NCI-H510A (cell line): ENCODE results near the gene SPTBN5.
A peak's percentile ranks its signal among the peaks of the same experiment; 100 is the strongest.

Experiments used
- DNase-seq: peaks from one replicate; lab custom pipeline; 2025; lab: John Stamatoyannopoulos, UW

The SPTBN5 gene

DNA sequence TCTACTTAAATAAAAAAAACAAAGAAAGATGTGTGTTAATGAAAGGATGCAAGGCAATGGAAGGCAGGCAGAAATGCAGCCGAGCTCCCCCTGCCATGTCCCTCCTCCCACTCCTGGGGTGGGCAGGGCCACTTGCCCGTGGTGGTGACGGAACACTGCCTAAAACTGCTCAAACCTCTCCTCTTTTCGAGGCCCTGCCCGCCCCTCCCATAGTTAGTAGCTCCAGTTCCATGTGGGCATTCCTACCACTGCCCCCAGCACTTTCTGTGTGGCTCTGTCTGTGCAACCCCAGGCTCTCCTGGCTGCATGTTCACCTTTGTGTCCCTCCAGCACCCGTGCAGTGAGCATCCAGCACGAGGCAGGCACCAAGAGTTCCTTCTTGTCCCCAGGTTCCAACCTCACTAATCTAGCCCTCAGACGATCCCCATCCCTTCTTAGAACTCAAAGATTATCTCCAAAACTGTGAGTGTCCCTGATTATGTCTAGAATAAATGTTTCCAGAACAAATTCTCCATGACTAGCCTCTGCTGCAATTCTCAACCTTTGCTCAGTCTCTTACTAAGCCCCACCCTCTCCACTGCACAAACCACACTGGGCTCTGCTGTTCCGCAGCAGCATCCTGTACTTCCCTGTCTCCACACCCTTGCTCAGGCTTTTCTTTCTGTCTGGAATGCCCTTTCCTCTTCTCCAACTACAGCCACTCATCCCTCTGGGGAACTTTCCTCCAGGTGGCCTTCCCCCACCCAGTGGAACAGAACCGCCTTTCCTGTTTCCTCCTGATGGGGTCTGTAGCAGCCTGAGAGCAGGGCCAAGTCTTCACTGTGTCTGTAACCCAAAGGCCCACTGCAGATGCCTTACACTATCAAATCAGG, 32.6 kb upstream of the SPTBN5 start:
- DNase-seq: no peak

DNA sequence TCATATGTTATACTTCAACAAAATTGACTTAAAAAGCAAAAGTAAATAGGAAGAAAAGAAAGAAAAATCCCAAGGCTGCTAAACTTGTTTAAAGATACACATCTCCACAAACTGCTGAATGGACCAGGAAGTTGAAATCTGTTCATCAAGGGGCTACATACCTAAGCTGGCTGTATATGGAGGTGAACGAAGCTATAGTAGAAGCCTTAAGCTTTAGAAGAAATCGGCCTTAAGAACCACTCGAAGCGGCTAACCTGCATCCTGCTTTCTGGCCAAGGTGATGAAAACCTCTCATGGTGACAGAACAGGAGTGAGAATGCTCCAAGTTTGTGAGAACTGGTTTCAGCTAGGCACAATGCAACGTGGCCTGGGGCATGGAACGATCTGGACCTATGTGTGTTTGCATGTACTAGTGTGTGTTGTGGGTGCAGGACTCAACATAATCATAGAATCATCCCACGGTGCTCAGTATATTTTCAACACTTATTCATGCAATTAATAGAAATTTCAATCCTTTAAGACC, 31.3 kb upstream of the SPTBN5 start:
- DNase-seq: no peak

DNA sequence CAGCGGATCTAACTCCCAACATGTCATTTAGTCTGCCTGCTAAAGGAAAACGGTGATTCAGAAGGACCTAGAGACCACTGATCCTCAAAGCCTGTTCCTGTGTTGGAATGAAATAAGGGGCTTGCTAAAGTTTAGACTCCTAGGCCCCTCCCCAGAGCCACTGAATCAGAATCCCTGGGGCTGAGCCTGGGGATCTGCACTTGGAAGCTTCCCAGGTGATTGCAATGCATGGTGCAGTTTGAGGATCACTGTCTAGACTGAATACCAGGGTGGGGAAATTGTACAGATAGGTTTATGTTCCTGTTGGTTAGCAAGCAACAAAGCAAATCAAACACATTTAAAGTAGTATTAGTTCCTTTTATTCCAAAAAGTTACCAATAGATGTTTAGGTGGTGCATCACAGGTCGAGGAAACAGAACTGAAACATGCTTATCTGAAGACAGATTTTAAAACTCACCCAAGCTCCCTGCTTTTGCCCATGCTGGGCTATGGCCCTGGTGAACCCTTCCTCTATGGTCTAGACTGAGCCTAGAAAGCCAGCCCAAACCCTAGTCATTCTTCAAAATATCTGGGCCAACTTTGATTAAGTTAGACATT, 29.6 kb upstream of the SPTBN5 start:
- no peak for DNase-seq

DNA sequence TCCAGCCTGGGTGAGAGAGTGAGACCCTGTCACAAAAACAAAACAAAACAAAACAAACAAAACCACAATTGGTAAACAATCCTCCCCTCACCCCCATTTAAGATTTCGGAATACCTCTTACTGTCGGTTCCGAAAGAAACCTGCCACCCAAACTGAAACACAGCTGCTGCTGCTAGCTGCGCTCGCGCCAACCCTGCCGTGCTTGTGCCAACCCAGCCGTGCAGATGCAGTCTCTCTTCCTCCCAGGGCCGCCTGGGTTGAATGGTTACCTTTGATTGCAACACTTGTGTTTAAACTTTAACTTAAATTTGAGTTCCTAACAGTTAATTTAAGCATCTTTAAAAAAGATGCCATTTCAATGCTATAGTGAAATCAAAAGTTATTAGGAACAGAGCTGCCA, 28.5 kb upstream of the SPTBN5 start:
- DNase-seq: no peak

DNA sequence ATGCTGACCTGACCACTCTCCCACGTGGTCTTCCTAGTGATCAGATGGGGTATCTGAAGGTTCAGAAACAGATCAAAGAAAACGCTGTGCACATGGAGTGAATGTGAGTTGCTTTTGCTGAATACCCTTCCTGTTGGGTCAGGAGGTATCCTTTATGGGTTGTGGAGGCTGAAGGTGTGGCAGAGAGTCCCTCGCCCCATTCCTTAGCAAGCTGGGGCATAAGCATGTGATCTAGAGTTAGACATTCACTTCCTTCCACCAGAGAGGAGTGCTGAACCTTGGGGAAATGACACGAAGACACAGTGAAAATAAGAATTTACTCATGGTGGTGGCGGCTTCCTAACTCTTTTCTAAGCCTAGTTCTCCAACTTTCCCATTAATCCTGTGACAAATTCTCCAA, 27.8 kb upstream of the SPTBN5 start:
- no peak for DNase-seq

DNA sequence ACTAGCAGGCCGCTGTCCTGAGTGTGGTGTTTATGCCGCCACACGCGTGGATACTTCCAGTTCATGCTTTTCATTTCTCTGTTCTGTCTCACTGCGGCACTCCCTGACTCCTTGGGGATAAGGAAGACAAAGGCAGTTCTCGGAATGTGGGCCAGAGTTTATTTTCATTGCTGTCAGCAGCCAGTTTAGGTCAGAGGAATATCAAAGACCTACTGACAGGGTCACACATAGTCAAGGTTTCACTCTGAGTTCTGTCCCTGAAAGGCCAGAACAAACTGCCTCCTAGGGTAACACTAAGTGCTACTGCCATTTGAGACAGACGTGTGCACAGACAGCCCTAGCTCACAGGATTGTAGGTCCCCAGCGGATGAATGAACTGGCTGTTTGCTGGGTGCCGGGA, 27.3 kb upstream of the SPTBN5 start:
- DNase-seq: no peak

DNA sequence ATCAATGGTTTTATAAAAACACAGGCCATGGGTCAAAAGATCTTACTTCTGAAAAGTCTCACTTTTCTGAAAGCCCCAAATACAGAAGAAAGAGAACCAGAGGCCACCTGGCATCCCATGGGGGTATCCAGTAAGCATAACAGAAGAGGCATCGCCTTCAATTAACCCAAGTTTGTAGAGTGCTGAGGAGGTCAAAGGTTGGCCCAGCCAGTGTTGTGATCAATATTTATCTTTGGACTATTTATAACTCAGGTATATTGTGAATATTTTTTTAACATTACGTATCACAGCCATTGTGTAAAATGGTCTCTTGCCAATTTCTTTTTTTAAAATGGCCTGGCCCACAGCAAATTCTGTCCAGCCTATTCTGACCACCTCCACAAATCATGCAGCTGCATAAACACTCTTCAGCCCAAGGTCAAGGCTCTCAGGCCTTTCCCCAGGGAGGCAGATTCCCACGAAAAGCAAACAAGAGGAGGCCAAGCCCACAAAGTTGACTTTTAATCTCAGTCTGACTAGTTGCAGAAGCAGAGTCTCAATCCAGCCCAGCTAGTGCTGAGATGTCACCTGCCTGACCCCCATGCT, 26.2 kb upstream of the SPTBN5 start:
- DNase-seq: no peak

DNA sequence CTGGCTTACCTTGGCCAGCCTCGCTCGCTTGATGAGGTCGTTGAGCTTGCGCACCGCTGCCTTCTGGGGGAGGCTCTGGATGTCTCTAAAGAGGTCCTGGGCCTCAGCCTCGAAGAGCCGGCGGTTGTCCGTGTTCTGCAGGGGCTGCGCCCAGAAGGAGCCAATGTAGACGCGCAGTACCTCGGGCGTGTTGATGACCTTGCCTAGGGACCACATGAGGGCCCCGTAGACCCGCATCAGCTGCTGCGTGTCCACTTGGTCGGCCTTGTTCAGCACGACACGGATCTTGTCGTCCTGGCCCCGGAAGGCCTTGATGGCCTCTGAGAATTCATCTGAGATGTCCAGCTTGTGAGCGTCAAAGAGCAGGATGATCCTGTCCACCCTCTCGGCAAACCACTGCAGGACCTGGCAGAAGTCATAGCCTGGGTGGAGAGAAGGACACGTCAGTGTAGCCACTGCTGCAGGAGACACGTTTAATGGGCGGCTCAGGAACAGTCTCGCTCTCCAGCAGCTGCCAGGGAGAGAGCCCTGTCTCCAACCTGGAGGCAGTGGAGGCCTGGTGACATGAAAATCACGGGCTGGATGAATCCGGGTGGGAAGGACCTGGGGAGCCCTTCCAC, 25.5 kb upstream of the SPTBN5 start:
- no peak for DNase-seq

DNA sequence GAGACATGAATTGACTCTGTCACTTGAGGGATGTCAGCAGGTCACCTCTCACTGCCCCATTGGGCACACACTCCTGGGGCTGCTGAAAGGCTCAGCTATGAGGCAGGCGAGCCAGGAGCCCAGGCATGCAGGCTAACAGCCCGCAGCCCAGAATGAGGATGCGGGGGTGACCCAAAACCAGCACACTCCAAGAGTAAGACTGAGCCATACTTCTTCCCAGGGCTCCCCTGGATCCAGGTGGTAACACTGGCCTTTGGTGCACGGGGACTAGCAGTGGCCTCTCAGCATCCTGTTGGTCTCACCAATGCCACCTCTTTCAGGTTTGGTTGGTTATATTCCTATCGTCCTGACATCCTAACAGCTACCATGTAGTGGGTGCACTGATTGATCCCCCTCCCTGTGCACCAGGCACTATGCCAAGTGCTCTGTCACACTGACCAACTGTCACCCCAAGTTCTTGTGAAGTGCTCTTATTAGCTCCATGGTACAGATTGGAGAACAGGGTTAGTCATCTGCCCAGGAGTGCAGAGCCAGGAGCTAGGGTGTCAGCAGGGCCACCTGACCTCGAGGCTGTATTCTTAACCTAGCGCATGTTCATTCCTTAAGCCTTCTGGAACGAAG, 24.8 kb upstream of the SPTBN5 start:
- no peak for DNase-seq

DNA sequence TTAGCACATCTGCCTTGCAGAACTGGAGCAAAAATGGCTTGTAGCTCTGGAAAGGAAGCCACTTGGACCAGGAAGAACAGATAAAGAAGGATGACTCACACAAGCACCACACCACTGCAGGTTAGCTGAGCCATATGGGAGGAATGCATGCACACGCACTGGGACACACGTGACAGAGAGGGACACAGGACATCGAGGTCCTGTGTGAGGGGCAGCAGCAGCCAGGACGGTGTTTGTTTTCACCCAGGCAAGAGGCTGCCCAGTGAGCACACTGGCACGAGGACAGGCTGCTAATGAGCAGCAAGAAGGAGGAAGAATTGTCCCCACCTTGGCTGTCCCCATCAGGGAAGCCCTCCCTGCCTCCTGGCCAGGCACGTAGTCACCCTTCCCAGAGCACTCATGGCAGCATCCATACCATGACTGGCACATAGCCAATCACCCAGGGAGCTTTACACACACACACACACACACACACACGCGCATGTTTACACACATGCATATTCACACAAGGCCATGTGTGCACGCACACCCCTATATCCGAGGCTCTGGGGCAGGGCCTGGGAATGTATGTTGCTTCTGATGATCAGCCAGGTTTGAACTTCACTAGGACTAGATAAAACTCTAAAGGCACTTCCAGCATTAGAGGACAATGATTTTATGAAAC, 24.0 kb upstream of the SPTBN5 start:
- no peak for DNase-seq

DNA sequence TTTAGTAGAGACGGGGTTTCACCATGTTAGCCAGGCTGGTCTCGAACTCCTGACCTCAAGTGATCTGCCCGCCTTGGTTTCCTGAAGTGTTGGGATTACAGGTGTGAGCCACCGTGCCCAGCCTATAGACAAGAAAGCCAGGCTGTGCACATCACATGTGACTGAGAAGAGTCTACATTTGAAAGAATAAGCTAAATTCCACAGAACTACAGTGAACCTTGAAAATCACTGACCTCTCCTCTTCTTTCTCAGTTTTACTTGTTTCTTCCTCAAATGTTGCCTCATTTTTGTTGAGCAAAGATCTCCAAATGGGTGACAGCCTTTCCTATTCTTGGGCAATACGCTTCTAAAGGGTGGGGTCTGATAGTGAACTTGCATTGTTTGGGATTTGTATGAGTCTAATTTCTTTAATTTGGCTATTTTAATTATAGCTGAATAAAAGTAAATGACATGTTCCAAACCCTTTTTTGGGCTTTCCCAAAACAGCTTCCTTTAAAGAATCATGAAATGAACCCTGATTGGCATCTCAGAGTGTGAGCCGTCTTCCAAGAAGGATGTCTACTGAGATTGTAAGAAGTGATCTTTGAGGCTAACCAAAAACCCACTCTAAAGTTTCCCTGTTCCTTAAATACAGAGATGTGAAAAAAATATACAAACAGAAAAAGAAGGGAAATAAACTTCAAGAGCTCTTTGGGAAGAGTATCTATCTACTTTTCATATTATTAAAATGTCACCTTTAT, 21.6 kb upstream of the SPTBN5 start:
- no peak for DNase-seq

DNA sequence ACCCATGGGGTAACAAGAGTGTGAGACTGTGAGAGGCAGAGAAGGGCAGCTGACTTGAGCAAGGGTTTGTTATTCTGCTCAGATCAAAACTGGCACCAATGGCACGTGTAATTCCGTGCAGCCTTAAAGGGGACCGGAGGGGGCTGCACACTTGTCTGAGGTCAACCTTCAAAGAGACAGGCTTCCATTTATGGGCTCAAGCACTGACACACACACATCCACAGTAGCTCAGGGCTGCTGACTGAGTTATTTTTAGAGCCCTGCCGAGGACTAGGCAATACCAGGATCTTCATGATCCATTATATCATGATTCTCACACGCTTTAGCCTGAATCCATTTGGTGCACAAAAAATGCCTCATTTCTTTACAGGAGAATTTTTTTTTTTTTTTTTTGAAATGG, 20.6 kb upstream of the SPTBN5 start:
- DNase-seq: no peak

DNA sequence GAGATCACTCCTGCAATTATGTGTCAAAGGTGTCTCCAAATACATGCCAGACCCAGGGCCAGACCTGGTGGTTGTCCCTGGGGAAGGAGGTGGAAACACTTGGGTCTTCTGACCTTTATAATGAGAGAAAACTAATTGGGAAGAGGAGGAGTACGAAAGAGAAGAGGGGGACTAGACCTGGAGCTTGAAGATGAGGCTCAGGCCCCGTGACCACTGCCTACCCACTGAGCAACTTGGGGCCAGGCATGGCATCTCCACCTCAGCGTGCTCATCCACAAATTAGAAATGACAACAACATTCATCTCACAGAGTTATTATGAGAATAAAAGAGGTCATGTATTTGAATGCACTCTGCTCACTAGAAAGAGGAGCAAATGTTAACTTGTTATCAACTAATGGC, 19.4 kb upstream of the SPTBN5 start:
- no peak for DNase-seq

DNA sequence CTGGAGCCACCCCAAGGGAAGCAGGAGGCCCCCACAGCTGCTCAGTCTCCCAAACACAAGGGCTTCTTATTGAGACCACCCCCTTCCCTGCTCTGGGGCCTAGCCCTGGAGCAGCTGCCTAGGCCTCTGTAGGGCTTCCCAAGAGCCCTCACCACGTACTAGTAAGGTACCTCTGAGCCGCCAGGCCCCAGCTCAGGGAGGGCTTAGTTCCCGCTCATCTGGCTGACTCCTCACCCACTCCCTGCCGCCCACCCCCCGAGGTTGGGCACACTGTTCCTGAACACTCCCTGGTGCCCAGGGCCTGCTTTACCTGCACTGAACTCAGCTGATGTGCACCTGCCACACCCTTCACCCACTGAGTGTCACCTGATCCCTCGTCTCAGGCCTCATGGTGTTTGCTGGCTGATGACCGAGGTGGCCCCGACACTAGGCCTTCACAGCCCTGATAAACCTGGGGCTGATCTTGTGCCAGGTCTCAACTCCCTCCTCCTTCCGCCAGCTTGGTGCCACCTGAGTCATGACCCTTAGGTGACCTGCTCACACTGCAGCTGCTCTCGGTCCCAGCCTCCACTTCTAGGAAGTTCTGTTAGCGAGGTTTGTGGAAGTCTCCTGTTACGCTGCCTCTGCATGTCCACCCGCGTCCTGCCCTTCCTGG, 18.0 kb upstream of the SPTBN5 start:
- peak; percentile 75 for DNase-seq

DNA sequence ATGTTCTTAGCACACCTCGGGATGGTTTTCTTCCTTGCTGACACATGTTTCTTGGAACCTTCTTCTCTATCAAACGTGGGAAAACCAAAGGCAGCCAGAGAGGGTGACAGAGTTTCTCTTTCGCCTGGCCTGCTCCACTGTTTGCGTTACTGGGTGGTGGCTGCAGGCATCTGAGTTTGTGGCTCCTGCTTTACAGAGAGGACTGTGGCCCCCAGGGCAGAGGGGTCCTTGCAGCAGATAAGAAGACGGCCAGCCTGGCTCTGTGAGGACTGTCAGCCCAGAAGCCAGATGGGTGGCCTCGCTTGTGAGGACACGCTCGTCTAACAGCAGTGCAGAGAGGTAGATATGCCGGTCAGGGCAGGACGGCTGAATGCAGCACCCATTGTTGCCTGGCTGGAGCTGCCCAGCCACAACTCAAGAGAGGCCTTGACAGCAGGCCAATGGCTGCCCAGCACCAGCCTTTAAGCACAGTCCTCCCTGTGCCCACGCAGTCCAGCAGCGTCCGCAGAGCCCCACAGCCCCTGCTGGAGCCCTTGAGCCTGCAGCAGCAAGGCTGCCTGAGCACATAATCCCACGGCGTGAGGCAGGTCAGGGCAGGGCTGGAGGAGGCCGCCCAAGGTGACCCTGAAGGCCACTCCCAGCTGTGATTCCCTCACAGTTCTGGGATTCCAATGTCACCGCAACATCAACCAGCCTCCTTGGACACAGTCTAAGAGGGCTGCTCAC, 15.0 kb upstream of the SPTBN5 start:
- no peak for DNase-seq

DNA sequence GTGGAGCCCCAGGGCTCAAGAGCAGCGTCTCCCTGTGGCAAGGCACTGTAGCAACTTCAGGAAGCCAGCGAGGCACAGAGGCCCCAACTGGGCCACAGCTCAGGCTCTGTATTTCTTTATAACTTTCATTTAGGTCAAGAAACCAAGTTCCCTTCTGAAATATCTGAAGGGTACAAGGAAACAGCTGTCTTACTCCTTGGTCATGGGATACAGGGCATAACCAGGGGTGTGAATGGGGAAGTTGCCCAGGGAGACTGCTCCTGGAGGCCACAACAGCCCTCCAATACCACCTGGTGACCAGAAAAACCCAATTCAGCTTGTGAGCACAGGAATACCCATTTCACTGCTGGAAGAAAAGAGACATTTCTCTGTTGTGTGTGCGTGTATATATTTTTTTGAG, 13.3 kb upstream of the SPTBN5 start:
- DNase-seq: no peak

DNA sequence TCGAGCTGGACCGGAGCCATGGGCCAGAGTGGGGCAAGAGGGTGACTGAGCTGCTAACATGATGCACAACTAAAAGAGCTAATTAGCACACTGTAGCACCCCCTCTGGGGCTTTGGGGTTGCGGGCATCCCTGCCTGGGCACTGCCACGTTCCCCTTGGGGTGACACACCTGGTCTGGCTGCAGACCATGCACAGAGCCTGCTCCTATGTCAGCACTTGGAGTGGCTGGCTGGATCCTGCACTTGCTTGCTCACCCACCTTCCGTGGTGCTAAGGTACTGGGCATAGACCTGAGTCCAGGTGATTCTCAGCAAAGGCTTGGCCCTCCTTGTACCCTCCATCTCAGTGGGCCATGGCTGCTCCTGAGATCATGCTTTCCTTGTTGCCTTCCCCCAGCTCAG, 12.8 kb upstream of the SPTBN5 start:
- DNase-seq: no peak

DNA sequence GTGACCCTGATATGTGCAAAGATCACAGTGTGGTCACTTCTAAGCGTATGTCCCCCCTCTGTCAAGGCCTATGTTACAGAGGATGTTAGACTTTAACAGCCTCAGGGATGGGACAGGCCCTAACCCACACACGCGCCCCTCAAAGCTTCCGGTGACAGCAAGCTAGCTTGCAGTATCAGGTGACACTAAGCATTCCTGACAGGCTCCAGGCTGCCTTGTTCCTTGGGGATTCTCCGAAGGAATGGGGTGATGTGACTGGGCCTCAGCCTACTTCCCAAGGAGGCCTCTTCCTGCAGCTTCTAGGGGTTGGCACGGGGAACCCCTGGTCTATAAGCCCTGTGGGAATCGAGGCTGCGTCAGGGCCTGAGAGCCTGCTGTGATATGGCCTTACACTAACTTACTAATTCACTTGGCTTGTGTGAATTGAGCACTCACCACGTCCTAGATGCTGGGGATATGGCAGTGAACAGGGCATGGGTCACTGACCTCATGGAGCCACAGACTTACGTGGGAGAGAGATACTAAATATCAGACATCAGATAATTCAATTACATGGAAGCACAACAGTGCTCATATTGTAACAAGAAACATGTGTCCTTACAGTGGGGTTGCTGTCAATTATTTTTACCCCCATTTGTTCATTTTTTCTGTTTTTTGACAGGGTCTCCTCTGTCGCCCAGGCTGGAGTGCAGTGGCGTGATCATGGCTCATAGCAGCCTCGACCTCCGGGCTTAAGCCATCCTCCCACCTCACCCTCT, 11.4 kb upstream of the SPTBN5 start:
- DNase-seq: no peak

DNA sequence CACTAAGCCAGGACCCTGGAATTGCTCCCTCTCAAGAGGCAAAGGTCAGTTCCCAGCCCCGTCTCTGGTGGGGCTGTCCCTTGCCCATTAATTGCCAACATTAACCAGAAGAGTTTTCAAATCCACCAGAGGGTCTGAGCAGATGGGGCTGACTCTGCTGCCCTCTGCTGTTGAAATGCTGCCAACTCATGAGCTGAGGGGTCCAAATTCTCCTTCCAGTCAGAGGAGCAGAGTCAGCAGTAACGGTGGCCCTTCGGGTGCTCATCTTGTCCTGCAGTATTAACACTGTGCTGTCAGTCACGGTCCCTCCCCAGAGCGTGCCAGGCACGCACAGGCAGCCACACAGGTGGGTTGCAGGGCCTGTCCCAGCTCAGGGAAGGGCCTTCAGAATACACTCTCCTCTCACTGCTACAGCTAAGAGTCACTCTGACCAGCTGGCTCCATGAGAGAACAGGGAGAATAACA, 10.7 kb upstream of the SPTBN5 start:
- no peak for DNase-seq
